CD14-positive monocyte (primary cell): Measurements from ENCODE around the gene CRHR2. TPM values are rescaled to one million over a fixed set of nuclear protein-coding genes. Genes with fewer than 3 reads are reported as not detected.

Experiments used
- DNase-seq, 3 donors: peaks; one replicate each; pipeline ENCODE4 v3.0.0-alpha.2; 2011 to 2022
- H2AFZ ChIP-seq: 2 replicates; pipeline ENCODE4 v1.6.0; 2012; ENCODE audit warnings: mild to moderate bottlenecking, low read depth, low read length, inconsistent platforms; ENCODE audit not compliant: insufficient read depth, poor library complexity, severe bottlenecking
- H3K27ac ChIP-seq, 2 donors: 1 replicate in 1 of 2; 2 replicates in 1 of 2; pipeline ENCODE4 v1.5.1; 2012 to 2013; ENCODE audit warnings: low read length in 2 of 2, control low read depth in 1 of 2, inconsistent platforms in 1 of 2, low read depth in 1 of 2, mild to moderate bottlenecking in 1 of 2
- H3K27me3 ChIP-seq, 2 donors: one replicate each; pipeline versions ENCODE4 v1.6.0 to v1.6.1; 2011 to 2013; ENCODE audit warnings: low read length in 2 of 2; ENCODE audit not compliant: control insufficient read depth in 2 of 2, insufficient read depth in 2 of 2
- H3K36me3 ChIP-seq, 2 donors: replicated peaks in 1 of 2; 1 replicate in 1 of 2; 2 replicates in 1 of 2; pipeline versions ENCODE4 v1.5.1 to v1.6.1; 2012 to 2013; ENCODE audit warnings: low read length in 2 of 2, control low read depth in 1 of 2, inconsistent platforms in 1 of 2, mild to moderate bottlenecking in 1 of 2; ENCODE audit not compliant: insufficient read depth in 2 of 2, control insufficient read depth in 1 of 2
- H3K4me1 ChIP-seq, 2 donors: 1 replicate in 1 of 2; 2 replicates in 1 of 2; pipeline versions ENCODE4 v1.5.1 to v1.6.1; 2012 to 2013; ENCODE audit warnings: low read length in 2 of 2, control low read depth in 1 of 2, inconsistent platforms in 1 of 2, mild to moderate bottlenecking in 1 of 2, moderate library complexity in 1 of 2; ENCODE audit not compliant: insufficient read depth in 2 of 2, control insufficient read depth in 1 of 2
- H3K4me2 ChIP-seq: replicated peaks from 2 replicates; pipeline ENCODE3; 2012; ENCODE audit warnings: low read length, moderate library complexity, mild to moderate bottlenecking; ENCODE audit not compliant: poor library complexity, severe bottlenecking; ENCODE audit errors: extremely low read depth
- H3K4me3 ChIP-seq, 3 experiments: fragments of 200-600 bp in 1 of 3; sonication (generic) in 1 of 3; replicated peaks in 1 of 3; 1 replicate in 2 of 3; 2 replicates in 1 of 3; pipeline ENCODE4 v1.5.1; 2011 to 2013; ENCODE audit warnings: low read length in 3 of 3, mild to moderate bottlenecking in 3 of 3, control low read depth in 2 of 3, low read depth in 2 of 3, inconsistent platforms in 1 of 3, moderate library complexity in 1 of 3
- H3K79me2 ChIP-seq: 2 replicates; pipeline ENCODE4 v1.6.0; 2012; ENCODE audit warnings: mild to moderate bottlenecking, control low read depth, inconsistent platforms, low read length, moderate library complexity; ENCODE audit not compliant: insufficient read depth
- H3K9ac ChIP-seq: 2 replicates; pipeline ENCODE4 v1.6.0; 2017; ENCODE audit warnings: low read length, mild to moderate bottlenecking; ENCODE audit not compliant: insufficient read depth, poor library complexity, severe bottlenecking
- H3K9me3 ChIP-seq, 2 donors: replicated peaks in 1 of 2; 1 replicate in 1 of 2; 2 replicates in 1 of 2; pipeline versions ENCODE4 v1.5.1 to v1.6.1; 2012 to 2013; ENCODE audit warnings: low read length in 2 of 2, control low read depth in 1 of 2; ENCODE audit not compliant: control insufficient read depth in 1 of 2, insufficient read depth in 1 of 2
- H4K20me1 ChIP-seq: 2 replicates; pipeline ENCODE4 v1.6.0; 2012; ENCODE audit warnings: mild to moderate bottlenecking, low read length, control low read depth, moderate library complexity; ENCODE audit not compliant: insufficient read depth
- H3K27ac Mint-ChIP-seq, 7 donors: one replicate each; pipeline ENCODE4 v1.8.0; 2020; ENCODE audit warnings: mild to moderate bottlenecking in 7 of 7, mixed read lengths in 7 of 7, moderate library complexity in 6 of 7, inconsistent platforms in 2 of 7
- H3K27me3 Mint-ChIP-seq, 3 donors: one replicate each; pipeline ENCODE4 v1.8.0; 2021 to 2022; ENCODE audit warnings: low read depth in 3 of 3, mild to moderate bottlenecking in 3 of 3, mixed read lengths in 3 of 3, moderate library complexity in 3 of 3, inconsistent platforms in 1 of 3
- H3K36me3 Mint-ChIP-seq, 2 donors: one replicate each; pipeline ENCODE4 v1.8.0; 2020; ENCODE audit warnings: mixed read lengths in 2 of 2, inconsistent platforms in 1 of 2, mild to moderate bottlenecking in 1 of 2
- H3K4me1 Mint-ChIP-seq: one replicate; pipeline ENCODE4 v1.8.0; 2020; ENCODE audit warnings: mild to moderate bottlenecking, mixed read lengths
- H3K4me3 Mint-ChIP-seq, 2 donors: one replicate each; pipeline ENCODE4 v1.8.0; 2020; ENCODE audit warnings: mild to moderate bottlenecking in 2 of 2, mixed read lengths in 2 of 2, moderate library complexity in 1 of 2
- H3K9me3 Mint-ChIP-seq, 7 donors: one replicate each; pipeline ENCODE4 v1.8.0; 2020 to 2022; ENCODE audit warnings: mixed read lengths in 7 of 7, mild to moderate bottlenecking in 6 of 7, moderate library complexity in 6 of 7, inconsistent platforms in 2 of 7
- whole genome bisulfite sequencing: methylation state at CpG from one replicate; pipeline ENCODE4 v1.1.5; 2013; ENCODE audit warnings: missing lambda C conversion rate; ENCODE audit not compliant: insufficient coverage; 5-methylcytosine and 5-hydroxymethylcytosine counted together
- intact Hi-C, 2 donors: fragments of 100-400 bp; cut with micrococcal nuclease; formaldehyde crosslinking; loops; one replicate each; pipeline versions ENCODE4 v1.15.0 to v1.15.1; 2023
- polyA plus RNA-seq, 3 donors: library from polyadenylated mRNA; depleted of rRNA in 1 of 3; unstranded in 2 of 3; stranded (reverse) in 1 of 3; fragments of 300-500 nt in 2 of 3; fragments of >200 nt in 1 of 3; fragmentation: Illumina TruSeq in 2 of 3; gene quantifications; 1 replicate in 2 of 3; 2 replicates in 1 of 3; pipeline ENCODE4 v1.2.3, GENCODE V29; 2012 to 2021
- TF ChIP-seq, protein P1 (sequence below): fragments of 200-600 bp; IDR thresholded peaks from one replicate; pipeline ENCODE4 v1.8.0; 2022; ENCODE audit warnings: antibody characterized with exemption, mild to moderate bottlenecking

The CRHR2 gene
- polyA plus RNA-seq, 3 donors: not detected

DNA sequence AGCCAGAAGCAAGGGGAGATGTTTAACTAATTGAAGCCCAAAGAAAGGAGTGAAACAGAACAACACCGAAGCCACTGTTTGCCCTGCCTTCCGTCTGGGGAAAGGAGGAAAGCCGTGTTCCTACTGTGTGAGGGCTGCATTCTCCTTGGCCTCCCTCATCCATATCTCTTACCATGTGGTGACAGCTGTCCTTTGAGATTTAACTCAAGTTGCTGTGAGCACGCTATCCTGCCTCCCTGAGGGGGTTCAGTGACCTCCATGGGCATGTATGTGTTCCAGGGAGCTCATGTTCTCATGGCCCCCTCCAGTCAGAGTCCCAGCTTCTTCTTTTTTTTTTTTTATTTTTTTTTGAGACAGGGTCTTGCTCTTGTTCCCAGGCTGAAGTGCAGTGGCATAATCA, 26.2 kb upstream of the CRHR2 start:
- DNase-seq: no peak
- Histone ChIP-seq H3K36me3 (no peaks in the 10 kb centered on the region), H3K4me3 (no peak overlapping the region), H3K4me1 (no peaks in the 10 kb centered on the region), H3K4me2 (no peak overlapping the region), H3K9me3 (no peaks in the 10 kb centered on the region), H3K27me3 (no peaks in the 10 kb centered on the region), H2AFZ (no peak overlapping the region), H3K9ac (no peak overlapping the region), H4K20me1 (no peaks in the 10 kb centered on the region), H3K79me2 (no peaks in the 10 kb centered on the region), H3K27ac (no peak overlapping the region)
- Mint-ChIP-seq H3K27ac (no peak overlapping the region), H3K9me3 (peaks cover 0 to 1% (median 0%) of the 10 kb centered on the region in 7 donors), H3K36me3 (no peaks in the 10 kb centered on the region), H3K4me1 (no peaks in the 10 kb centered on the region), H3K4me3 (no peak overlapping the region), H3K27me3 (peaks cover 0 to 4% (median 0%) of the 10 kb centered on the region in 3 donors)
- TF ChIP-seq, protein P1, sequence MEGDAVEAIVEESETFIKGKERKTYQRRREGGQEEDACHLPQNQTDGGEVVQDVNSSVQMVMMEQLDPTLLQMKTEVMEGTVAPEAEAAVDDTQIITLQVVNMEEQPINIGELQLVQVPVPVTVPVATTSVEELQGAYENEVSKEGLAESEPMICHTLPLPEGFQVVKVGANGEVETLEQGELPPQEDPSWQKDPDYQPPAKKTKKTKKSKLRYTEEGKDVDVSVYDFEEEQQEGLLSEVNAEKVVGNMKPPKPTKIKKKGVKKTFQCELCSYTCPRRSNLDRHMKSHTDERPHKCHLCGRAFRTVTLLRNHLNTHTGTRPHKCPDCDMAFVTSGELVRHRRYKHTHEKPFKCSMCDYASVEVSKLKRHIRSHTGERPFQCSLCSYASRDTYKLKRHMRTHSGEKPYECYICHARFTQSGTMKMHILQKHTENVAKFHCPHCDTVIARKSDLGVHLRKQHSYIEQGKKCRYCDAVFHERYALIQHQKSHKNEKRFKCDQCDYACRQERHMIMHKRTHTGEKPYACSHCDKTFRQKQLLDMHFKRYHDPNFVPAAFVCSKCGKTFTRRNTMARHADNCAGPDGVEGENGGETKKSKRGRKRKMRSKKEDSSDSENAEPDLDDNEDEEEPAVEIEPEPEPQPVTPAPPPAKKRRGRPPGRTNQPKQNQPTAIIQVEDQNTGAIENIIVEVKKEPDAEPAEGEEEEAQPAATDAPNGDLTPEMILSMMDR: no peak
- WGBS: 100% methylated on average over 1 of the region's 4 CpGs
- intact Hi-C loops: no loop called here

- DNase-seq: no peak
- no peaks in the 10 kb centered on the region for H3K79me2 ChIP-seq
- no peak overlapping the region for H3K4me2 ChIP-seq
- H3K4me3 ChIP-seq: no peak overlapping the region
- no peaks in the 10 kb centered on the region for H3K36me3 ChIP-seq
- TF ChIP-seq, protein P1: no peak
- no peaks in the 10 kb centered on the region for H3K27me3 ChIP-seq
- Mint-ChIP-seq H3K27ac (no peak overlapping the region), H3K4me3 (no peak overlapping the region), H3K4me1 (no peaks in the 10 kb centered on the region), H3K36me3 (no peaks in the 10 kb centered on the region), H3K27me3 (peaks cover 0 to 4% (median 0%) of the 10 kb centered on the region in 3 donors), H3K9me3 (peaks cover 0 to 1% (median 0%) of the 10 kb centered on the region in 7 donors)
- H3K9ac ChIP-seq: no peak overlapping the region
- 91% methylated on average over 11 of the region's 16 CpGs for WGBS
- H2AFZ ChIP-seq: no peak overlapping the region
- intact Hi-C loops: no loop called here
- no peaks in the 10 kb centered on the region for H4K20me1 ChIP-seq
- no peaks in the 10 kb centered on the region for H3K9me3 ChIP-seq
- no peak overlapping the region for H3K27ac ChIP-seq
- no peaks in the 10 kb centered on the region for H3K4me1 ChIP-seq
These were observed 25.4 kb upstream of the CRHR2 start for GRCh38 chr7:30707391-30708357.
